Stomach (tissue), 9 donors: ENCODE measurements around the gene DDR1. TPM values are rescaled to one million over a fixed set of nuclear protein-coding genes. Genes with fewer than 3 reads are reported as not detected.

ENCODE experiments used
- DNase-seq, 2 donors: peaks; one replicate each; pipeline versions ENCODE4 v3.0.0 to v3.0.0-alpha.2; 2013 to 2019
- H3K27ac ChIP-seq, 5 donors: fragments of 200-600 bp in 4 of 5; sonication (generic) in 4 of 5; one replicate each; pipeline ENCODE4 v1.5.1; 2013 to 2019; ENCODE audit warnings: mild to moderate bottlenecking in 1 of 5, moderate library complexity in 1 of 5
- H3K27me3 ChIP-seq, 3 donors: fragments of 200-600 bp; sonication (generic); one replicate each; pipeline ENCODE4 v1.5.1; 2017 to 2019; ENCODE audit warnings: mixed run types in 1 of 3
- H3K36me3 ChIP-seq, 4 donors: fragments of 200-600 bp; sonication (generic); 1 replicate in 3 of 4; 2 replicates in 1 of 4; pipeline ENCODE4 v1.5.1; 2016 to 2019
- H3K4me1 ChIP-seq, 4 donors: fragments of 200-600 bp; sonication (generic); one replicate each; pipeline ENCODE4 v1.5.1; 2016 to 2019
- H3K4me3 ChIP-seq, 4 donors: fragments of 200-600 bp; sonication (generic) in 3 of 4; one replicate each; pipeline ENCODE4 v1.5.1; 2016 to 2019; ENCODE audit warnings: mild to moderate bottlenecking in 1 of 4
- H3K9me3 ChIP-seq, 4 donors: fragments of 200-600 bp; sonication (generic); one replicate each; pipeline ENCODE4 v1.5.1; 2016 to 2019
- CTCF ChIP-seq, 7 experiments: fragments of 450-650 bp in 4 of 7; fragments of 200-600 bp in 3 of 7; sonication (generic) in 3 of 7; IDR thresholded peaks; one replicate each; pipeline ENCODE4 v1.5.1; 2016 to 2019; ENCODE audit warnings: antibody characterized with exemption in 7 of 7, control low read depth in 2 of 7, mild to moderate bottlenecking in 1 of 7
- EP300 ChIP-seq: sonication (generic); formaldehyde crosslinking; IDR thresholded peaks from one replicate; pipeline ENCODE4 v1.6.1; 2017; ENCODE audit warnings: antibody characterized with exemption
- POLR2A ChIP-seq, 4 donors: fragments of 450-650 bp; IDR thresholded peaks; one replicate each; pipeline ENCODE4 v1.6.1; 2016; ENCODE audit warnings: antibody characterized with exemption in 4 of 4, control low read depth in 2 of 4, mild to moderate bottlenecking in 1 of 4, moderate library complexity in 1 of 4
- POLR2AphosphoS5 ChIP-seq, 3 donors: sonication (generic); formaldehyde crosslinking; IDR thresholded peaks; one replicate each; pipeline ENCODE4 v1.6.1; 2016; ENCODE audit warnings: antibody characterized with exemption in 3 of 3
- WGBS, 5 donors: extraction: QIAGEN DNeasy Blood & Tissue Kit in 3 of 5; methylation state at CpG; one replicate each; pipeline versions ENCODE4 v1.1.5 to v1.1.7; 2013 to 2018; 5-methylcytosine and 5-hydroxymethylcytosine counted together
- intact Hi-C: fragments of 100-400 bp; cut with DNase I; formaldehyde crosslinking; loops from one replicate; pipeline ENCODE4 v1.15.1; 2023; ENCODE audit warnings: low total_unique reads
- polyA plus RNA-seq, 3 donors: library from polyadenylated mRNA; stranded (reverse); fragments of 200-250 nt; gene quantifications; one replicate each; pipeline ENCODE4 v1.2.3, GENCODE V29; 2013
- total RNA-seq, 5 donors: library from RNA; depleted of rRNA; stranded (reverse); fragments of >200 nt; gene quantifications; one replicate each; pipeline versions ENCODE4 v1.1.0 to v1.2.3, GENCODE V29; 2014 to 2016
- donor health status: healthy with polysubstance abuse.
- donor health status: Bipolar disorder and iron deficiency.
- donor health status: healthy.

DDR1 gene
- total and polyA plus RNA-seq, 8 donors = 17.6 to 144 (median 82.4) TPM

DNA sequence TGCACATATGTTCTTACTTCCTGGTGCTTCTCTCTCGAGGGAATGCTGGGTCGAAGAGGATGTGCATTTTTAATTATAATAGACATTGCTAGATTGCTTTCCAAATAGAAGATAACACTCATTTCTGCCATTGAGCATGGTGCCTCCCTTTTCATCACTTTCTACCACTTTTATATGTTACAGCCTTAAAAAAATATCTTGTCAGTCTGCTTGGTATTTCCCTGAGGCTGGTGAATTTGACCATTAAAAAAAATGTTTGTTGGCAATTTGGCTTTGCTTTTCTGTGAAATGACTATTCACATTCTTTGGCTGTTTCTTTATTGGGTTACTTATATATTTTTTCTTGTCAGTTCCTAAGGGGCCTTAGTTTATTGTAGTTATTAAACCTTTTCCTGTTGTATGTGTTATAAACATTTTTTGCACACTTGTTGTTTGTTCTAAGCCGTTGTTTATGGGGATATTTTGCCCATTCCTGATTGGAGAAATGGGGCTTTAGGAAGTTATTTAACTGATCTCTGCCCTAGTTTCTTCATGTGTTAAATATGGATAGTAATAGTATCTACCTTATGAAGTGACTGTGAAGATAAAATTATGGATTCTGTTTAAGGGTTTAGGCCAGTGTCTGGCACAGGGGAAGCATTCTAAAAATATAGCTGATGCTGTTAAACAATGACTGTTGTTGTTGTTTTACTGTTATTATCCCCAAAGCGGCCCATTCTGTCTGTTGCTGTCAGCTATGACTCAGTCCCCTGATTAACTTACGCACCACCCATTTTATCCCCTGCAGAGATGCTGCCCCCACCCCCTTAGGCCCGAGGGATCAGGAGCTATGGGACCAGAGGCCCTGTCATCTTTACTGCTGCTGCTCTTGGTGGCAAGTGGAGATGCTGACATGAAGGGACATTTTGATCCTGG lies 3.8 kb downstream of the DDR1 start:
- no peak overlapping the region for H3K27ac ChIP-seq
- DNase-seq = no peak
- 49 to 62% (median 53%) methylated on average over 6 of the region's 6 CpGs for WGBS, 5 donors
- intact Hi-C loops = no loop called here
- no peak for TF ChIP-seq POLR2A (IDR thresholded peaks at IDR 0.05)
- no peak for TF ChIP-seq POLR2AphosphoS5 (IDR thresholded peaks at IDR 0.05)
- TF ChIP-seq EP300 = no peak
- no peak for TF ChIP-seq CTCF (IDR thresholded peaks at IDR 0.05)
- peaks cover 30 to 69% (median 48%) of the 10 kb centered on the region in 4 donors for H3K4me1 ChIP-seq
- H3K27me3 ChIP-seq = peaks cover 0 to 4% (median 0%) of the 10 kb centered on the region in 3 donors
- peaks cover 22 to 47% (median 46%) of the 10 kb centered on the region in 4 donors for H3K36me3 ChIP-seq
- no peak overlapping the region for H3K4me3 ChIP-seq
- no peaks in the 10 kb centered on the region for H3K9me3 ChIP-seq

DNA sequence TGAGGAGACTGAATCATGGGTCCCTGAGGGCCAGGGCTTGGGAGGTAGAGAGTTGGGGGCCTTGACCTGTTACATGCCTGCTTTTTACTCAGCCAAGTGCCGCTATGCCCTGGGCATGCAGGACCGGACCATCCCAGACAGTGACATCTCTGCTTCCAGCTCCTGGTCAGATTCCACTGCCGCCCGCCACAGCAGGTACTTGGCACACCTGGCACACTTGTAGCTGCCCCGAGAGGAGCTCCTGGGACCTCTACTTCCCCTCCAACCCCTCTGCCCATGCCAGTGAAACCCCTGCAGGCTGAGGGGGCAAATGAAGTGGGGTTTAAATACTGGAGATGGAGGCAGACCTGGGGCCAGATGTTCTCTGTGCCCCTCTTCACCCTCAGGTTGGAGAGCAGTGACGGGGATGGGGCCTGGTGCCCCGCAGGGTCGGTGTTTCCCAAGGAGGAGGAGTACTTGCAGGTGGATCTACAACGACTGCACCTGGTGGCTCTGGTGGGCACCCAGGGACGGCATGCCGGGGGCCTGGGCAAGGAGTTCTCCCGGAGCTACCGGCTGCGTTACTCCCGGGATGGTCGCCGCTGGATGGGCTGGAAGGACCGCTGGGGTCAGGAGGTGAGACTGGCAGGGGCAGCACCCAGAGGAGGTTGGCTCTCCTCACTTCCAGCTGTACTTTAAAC lies 4.6 kb downstream of the DDR1 start:
- H3K4me3 ChIP-seq = no peak overlapping the region
- peaks cover 24 to 61% (median 41%) of the 10 kb centered on the region in 4 donors for H3K4me1 ChIP-seq
- intact Hi-C loops = no loop called here
- H3K27me3 ChIP-seq = peaks cover 0 to 4% (median 0%) of the 10 kb centered on the region in 3 donors
- WGBS, 5 donors = 80 to 92% (median 84%) methylated on average over 3 to 18 of the region's 18 CpGs
- H3K36me3 ChIP-seq = peaks cover 29 to 55% (median 54%) of the 10 kb centered on the region in 4 donors
- DNase-seq = no peak
- no peak for TF ChIP-seq POLR2A (IDR thresholded peaks at IDR 0.05)
- no peak for TF ChIP-seq CTCF (IDR thresholded peaks at IDR 0.05)
- TF ChIP-seq POLR2AphosphoS5 (IDR thresholded peaks at IDR 0.05) = no peak
- TF ChIP-seq EP300 = no peak
- H3K9me3 ChIP-seq = no peaks in the 10 kb centered on the region
- no peak overlapping the region for H3K27ac ChIP-seq

GRCh38 chr6:30889496-30889885 lies 5.2 kb downstream of the DDR1 start:
- peaks cover 0 to 4% (median 0%) of the 10 kb centered on the region in 3 donors for H3K27me3 ChIP-seq
- intact Hi-C loops = no loop called here
- peaks cover 24 to 60% (median 40%) of the 10 kb centered on the region in 4 donors for H3K4me1 ChIP-seq
- H3K9me3 ChIP-seq = no peaks in the 10 kb centered on the region
- H3K36me3 ChIP-seq = peaks cover 33 to 61% (median 59%) of the 10 kb centered on the region in 4 donors
- TF ChIP-seq POLR2A (IDR thresholded peaks at IDR 0.05) = no peak
- no peak for TF ChIP-seq EP300
- TF ChIP-seq POLR2AphosphoS5 (IDR thresholded peaks at IDR 0.05) = no peak
- TF ChIP-seq CTCF (IDR thresholded peaks at IDR 0.05) = no peak
- 64 to 83% (median 71%) methylated on average over 4 of the region's 4 CpGs for WGBS, 5 donors
- H3K27ac ChIP-seq = peak overlapping the region in 1 of 5 donors; percentile 46
- no peak overlapping the region for H3K4me3 ChIP-seq
- DNase-seq = no peak

GRCh38 chr6:30889921-30890645 lies 5.8 kb downstream of the DDR1 start:
- H3K4me1 ChIP-seq = peaks cover 20 to 56% (median 34%) of the 10 kb centered on the region in 4 donors
- peak overlapping the region in 1 of 5 donors; percentile 46 for H3K27ac ChIP-seq
- no peak overlapping the region for H3K4me3 ChIP-seq
- intact Hi-C loops = no loop called here
- peaks cover 33 to 67% (median 65%) of the 10 kb centered on the region in 4 donors for H3K36me3 ChIP-seq
- peak in 1 of 2 donors; percentile 68 for DNase-seq
- H3K27me3 ChIP-seq = peaks cover 0 to 3% (median 0%) of the 10 kb centered on the region in 3 donors
- TF ChIP-seq POLR2A (IDR thresholded peaks at IDR 0.05) = no peak
- TF ChIP-seq EP300 = no peak
- no peak for TF ChIP-seq POLR2AphosphoS5 (IDR thresholded peaks at IDR 0.05)
- no peak for TF ChIP-seq CTCF (IDR thresholded peaks at IDR 0.05)
- WGBS, 5 donors = 59 to 75% (median 68%) methylated on average over 14 of the region's 14 CpGs
- H3K9me3 ChIP-seq = no peaks in the 10 kb centered on the region
